Measurements from ENCODE around the gene RNF220.
A peak's percentile ranks its signal among the peaks of the same experiment; 100 is the strongest.
"Not testable (repeated sequence)": the region's sequence is repeated elsewhere in the genome, so short reads cannot be mapped to it uniquely, and the experiment has no call there.

Gene RNF220

GRCh38 chr1:44654621-44655187 is 249.6 kb downstream of the RNF220 start:
- DNase-seq (ENCODE audit: low spot score): no peak

- DNase-seq (ENCODE audit: low spot score): peak; percentile 58
These were observed 250.6 kb downstream of the RNF220 start for GRCh38 chr1:44655609-44656008.

DNA sequence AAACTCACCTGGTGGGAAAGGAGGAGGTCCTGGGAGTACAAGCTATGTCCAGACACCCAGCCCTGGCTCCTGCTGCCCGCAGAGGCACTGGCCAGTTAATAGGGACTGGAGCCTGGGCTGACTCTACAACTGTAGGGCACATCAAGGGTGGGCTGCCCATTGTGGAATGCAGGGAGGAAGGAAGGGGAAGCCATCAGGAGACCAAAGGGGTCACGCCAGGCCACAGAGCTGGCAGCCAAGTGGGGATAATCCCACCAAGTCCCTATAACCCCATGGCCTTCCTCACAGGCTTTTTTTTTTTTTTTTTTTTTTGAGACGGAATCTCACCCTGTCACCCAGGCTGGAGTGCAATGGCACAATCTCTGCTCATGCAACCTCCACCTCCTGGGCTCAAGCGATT is 254.5 kb downstream of the RNF220 start:
- no peak for DNase-seq (ENCODE audit: low spot score)

GRCh38 chr1:44660176-44660575 is 255.1 kb downstream of the RNF220 start:
- DNase-seq (ENCODE audit: low spot score): no peak

- no peak for DNase-seq (ENCODE audit: low spot score)
These were observed 257.0 kb downstream of the RNF220 start for GRCh38 chr1:44661781-44662682.

DNA sequence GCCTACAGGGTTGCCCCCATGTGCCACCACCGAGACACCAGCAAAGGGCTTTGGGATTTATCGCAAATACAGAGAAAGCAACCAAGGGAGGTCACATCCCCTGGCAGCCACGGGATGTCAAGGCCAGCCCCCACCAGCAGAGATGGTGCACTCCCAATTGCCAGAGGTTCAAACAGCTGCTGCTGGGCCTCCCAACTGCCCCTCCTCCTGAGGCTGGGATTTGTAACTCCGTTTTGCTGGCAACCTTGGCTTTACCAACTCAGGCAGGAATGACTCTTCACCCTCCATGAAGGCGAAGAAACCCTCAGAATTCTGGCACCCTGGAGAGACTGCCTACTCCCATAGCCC is 257.6 kb downstream of the RNF220 start:
- no peak for DNase-seq (ENCODE audit: low spot score)

DNA sequence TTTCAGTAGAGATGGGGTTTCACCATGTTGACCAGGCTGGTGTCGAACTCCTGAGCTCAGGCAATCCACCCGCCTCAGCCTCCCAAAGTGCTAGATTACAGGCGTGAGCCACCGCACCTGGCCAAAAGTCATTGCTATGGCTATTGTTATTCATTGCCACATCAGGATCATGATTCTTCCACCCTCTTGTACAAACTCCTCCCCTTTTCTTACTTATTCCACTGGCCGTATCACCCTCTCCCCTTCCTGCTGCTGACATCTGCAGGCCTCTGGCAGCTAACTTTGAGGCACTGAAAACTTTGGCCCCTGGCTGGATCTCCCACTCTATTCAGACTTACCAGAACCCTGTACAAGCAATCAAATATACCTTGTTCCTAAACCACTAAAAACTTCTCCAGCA is 258.4 kb downstream of the RNF220 start:
- DNase-seq (ENCODE audit: low spot score): no peak

- no peak for DNase-seq (ENCODE audit: low spot score)
These were observed 259.8 kb downstream of the RNF220 start for GRCh38 chr1:44664730-44665370.

GRCh38 chr1:44666719-44667118 is 261.7 kb downstream of the RNF220 start:
- not testable (repeated sequence) for DNase-seq (ENCODE audit: low spot score)

- no peak for DNase-seq (ENCODE audit: low spot score)
These were observed 265.9 kb downstream of the RNF220 start for GRCh38 chr1:44670751-44671640.

DNA sequence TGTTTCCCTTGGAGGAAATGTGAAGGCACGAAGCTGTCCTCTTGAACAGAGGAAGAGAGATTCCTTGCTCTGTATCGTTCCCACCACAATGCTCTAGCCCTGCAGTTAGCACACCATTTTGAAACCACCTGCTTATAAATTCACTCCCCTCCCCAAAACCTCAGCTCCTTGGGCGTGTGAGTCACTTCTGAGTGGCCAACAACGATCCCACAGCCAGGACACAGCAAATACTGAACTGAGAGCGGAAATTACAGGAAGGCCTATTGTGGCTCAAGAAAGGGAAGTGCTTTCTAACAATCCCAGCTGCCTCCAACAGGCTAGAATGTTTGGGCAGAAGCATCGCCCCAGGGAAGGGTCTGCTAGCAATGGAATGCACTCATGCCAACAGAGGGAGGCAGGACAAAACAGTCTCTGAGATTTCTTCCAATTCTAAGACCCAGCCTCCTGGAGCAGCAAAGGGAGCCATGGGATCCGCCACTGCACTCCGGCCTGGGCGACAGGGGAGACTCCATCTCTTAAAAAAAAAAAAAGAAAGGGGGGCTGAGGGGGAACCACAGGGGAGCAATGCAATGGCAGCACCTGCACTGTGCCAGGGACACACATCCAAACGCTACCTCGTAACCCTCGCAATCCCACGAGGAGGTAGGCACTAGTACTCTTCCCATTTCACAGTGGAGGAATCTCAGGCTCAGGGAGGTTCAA is 267.4 kb downstream of the RNF220 start:
- DNase-seq (ENCODE audit: low spot score): no peak

DNA sequence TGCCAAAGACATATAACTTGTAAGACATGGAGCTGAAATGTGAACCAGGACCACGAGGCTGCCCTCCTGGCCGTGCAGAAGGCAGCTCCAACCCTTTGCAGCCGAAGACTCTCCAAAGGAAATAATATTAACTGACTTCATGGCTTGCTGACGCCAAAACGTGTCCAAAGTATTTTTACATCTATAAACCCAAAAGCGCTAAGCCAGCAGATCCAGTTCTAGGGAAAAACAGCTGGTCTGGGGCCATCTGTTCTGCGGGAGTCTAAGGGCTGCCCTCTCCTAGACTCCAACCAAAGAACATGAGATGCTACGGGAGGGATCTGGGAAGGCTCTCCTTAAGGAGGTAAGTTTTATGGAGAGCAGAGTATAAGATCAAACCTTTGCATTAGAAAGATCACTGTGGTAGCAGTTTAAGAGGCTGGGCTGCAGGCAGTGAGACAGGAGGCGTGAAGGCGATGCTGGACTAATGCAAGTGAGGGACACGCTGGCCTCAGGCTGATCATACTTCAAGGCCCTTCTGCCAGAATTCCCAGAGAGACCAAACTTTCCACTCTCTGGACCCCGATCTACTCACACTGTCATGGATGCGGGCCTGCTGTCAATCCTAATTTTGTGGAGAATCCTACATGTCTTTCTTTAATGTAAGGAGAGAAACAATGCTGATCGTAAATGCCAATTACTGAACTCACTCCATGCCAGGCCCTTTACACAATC is 268.1 kb downstream of the RNF220 start:
- DNase-seq (ENCODE audit: low spot score): no peak

- DNase-seq (ENCODE audit: low spot score): no peak
These were observed 268.6 kb downstream of the RNF220 start for GRCh38 chr1:44673675-44674112.

DNA sequence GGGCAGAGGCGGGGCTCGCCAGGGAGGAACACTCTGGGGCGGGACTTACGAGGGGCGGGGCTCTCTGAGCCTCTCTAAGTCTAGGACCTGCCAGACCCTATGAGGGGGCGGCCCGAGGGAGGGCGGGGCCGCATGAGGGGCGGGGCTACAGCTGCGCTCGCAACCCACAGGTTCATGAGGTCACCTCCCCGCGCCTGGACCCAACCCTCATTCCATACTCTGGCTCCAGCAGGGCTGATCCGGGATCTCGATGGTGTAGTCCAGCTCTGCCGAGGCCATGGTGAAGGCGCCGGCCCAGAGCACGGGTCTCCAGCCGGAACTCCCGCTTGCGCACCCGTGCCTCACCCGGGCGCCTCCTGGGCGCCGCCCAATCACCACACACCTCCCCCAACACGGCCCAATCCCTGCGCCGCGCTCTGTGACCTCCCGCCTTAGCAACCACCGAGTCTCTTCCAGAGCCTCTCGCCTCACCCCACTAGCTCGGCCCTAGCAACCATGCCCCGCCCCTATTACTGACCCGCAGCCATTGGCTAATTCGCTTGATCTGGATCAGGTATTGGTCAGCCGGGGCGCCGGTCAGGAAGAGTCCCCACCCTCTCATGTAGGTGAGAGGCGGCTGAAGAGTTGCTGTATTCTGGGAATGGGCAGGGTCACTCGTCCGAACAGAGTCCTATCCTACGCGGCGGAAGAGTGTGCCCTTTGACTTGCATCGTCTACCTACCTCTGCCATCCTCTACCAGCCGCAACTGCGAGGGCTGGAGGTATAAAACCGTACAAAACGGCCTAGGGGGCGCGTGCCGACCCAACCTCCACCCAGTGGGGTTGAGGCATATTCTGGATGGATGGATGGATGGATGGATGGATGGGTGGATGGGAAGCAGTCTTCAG is 269.3 kb downstream of the RNF220 start, which contains the start of the genes ARMH1 and TMEM53:
Gene ARMH1 (plus strand): TSS at position 602 of the 888 bp plus-strand sequence. CDS start 14,984 bp downstream, outside the sequence.
Gene TMEM53 (minus strand): TSS at position 369 of the 888 bp plus-strand sequence. CDS start 90 bp downstream, at position 279.
- peak; percentile 99 for DNase-seq (ENCODE audit: low spot score)

GRCh38 chr1:44675186-44675585 is 270.1 kb downstream of the RNF220 start:
- DNase-seq (ENCODE audit: low spot score): no peak

GRCh38 chr1:44676484-44677200 is 271.6 kb downstream of the RNF220 start:
- no peak for DNase-seq (ENCODE audit: low spot score)

DNA sequence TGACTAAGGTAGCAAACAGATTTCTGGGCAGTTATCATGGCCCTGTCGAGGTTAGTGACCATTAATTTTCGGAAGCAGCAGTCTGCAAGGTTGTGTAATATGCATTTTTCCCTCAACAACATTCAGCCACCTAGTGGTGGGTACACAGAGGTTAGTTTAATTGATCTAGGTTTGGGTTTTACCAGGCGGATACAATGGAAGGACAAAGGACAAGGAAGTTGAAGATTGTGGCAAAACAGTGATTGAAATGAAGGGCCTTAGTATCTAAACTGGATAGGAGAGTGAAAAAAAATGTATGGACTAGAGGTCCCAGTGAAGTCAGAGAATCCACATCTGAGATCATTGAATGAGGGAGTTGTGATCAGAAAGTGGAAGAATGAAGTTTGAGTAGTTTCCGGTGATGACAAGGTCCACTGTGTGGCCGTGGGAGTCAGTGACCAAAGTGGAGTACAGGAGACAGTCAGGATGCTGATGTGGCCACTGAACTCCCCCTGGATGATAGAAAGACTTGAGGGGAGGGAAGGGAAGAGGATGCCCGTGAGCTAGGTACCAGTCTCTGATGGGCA is 272.2 kb downstream of the RNF220 start:
- DNase-seq (ENCODE audit: low spot score): peak; percentile 50

- no peak for DNase-seq (ENCODE audit: low spot score)
These were observed 273.1 kb downstream of the RNF220 start for GRCh38 chr1:44678120-44678519.

Measured in hepatic stellate cell (primary cell).